Right atrium auricular region (tissue), 2 donors: ENCODE data around the gene ERICH6. TPM values are rescaled to one million over a fixed set of nuclear protein-coding genes. Genes with fewer than 3 reads are reported as not detected.

Source experiments
- DNase-seq: peaks from one replicate; pipeline ENCODE4 v3.0.0-alpha.2; 2019; ENCODE audit warnings: low spot score
- H3K27ac ChIP-seq, 2 donors: fragments of 200-600 bp; sonication (generic); 1 replicate in 1 of 2; 2 replicates in 1 of 2; pipeline ENCODE4 v1.5.1; 2016 to 2019
- H3K27me3 ChIP-seq, 2 donors: fragments of 200-600 bp; sonication (generic); one replicate each; pipeline versions ENCODE4 v1.5.1 to v1.6.0; 2017 to 2019
- H3K36me3 ChIP-seq: fragments of 200-600 bp; sonication (generic); one replicate; pipeline ENCODE4 v1.5.1; 2016
- H3K4me1 ChIP-seq, 2 donors: fragments of 200-600 bp; sonication (generic); one replicate each; pipeline versions ENCODE4 v1.5.1 to v1.6.0; 2017 to 2019
- H3K4me3 ChIP-seq, 2 donors: fragments of 200-600 bp; sonication (generic); 1 replicate in 1 of 2; 2 replicates in 1 of 2; pipeline ENCODE4 v1.5.1; 2017 to 2019; ENCODE audit warnings: mild to moderate bottlenecking in 1 of 2, moderate library complexity in 1 of 2
- H3K9me3 ChIP-seq, 2 donors: fragments of 200-600 bp; sonication (generic); one replicate each; pipeline ENCODE4 v1.5.1; 2019
- total RNA-seq, 2 donors: library from RNA; depleted of rRNA; stranded (reverse); fragments of >200 nt; gene quantifications; one replicate each; pipeline ENCODE4 v1.1.0, GENCODE V29; 2016
- TF ChIP-seq, protein P1 (sequence below), 2 donors: fragments of 200-600 bp; sonication (generic); IDR thresholded peaks; one replicate each; pipeline ENCODE4 v1.5.1; 2019; ENCODE audit warnings: antibody characterized with exemption in 2 of 2

The ERICH6 gene
- total RNA-seq, 2 donors from 2014 or later = not detected

DNA sequence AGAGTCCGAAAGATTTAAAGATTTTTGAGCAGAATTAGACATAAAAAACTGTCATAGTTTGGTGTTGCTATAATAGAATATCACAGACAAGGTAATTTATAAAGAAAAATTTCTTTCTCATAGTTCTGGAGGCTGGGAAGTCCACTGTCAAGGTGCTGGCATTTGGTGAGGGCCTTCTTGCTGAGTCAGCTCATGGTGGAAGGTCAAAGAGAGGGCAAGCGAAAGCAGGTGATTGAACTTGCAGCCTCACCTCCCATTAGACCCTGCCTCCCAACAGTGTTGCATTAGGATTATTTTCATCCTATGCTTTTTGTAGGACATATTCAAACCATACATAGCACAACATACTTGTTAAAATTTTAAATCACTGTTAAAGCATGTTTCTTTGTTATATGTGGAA, 90.7 kb downstream of the ERICH6 start:
- no peaks in the 10 kb centered on the region for H3K9me3 ChIP-seq
- peaks cover 0 to 14% of the 10 kb centered on the region in 2 donors for H3K4me1 ChIP-seq
- no peak overlapping the region for H3K27ac ChIP-seq
- H3K4me3 ChIP-seq = no peak overlapping the region
- no peak for DNase-seq
- H3K36me3 ChIP-seq = peaks cover 5% of the 10 kb centered on the region
- H3K27me3 ChIP-seq = no peaks in the 10 kb centered on the region
- TF ChIP-seq, protein P1, sequence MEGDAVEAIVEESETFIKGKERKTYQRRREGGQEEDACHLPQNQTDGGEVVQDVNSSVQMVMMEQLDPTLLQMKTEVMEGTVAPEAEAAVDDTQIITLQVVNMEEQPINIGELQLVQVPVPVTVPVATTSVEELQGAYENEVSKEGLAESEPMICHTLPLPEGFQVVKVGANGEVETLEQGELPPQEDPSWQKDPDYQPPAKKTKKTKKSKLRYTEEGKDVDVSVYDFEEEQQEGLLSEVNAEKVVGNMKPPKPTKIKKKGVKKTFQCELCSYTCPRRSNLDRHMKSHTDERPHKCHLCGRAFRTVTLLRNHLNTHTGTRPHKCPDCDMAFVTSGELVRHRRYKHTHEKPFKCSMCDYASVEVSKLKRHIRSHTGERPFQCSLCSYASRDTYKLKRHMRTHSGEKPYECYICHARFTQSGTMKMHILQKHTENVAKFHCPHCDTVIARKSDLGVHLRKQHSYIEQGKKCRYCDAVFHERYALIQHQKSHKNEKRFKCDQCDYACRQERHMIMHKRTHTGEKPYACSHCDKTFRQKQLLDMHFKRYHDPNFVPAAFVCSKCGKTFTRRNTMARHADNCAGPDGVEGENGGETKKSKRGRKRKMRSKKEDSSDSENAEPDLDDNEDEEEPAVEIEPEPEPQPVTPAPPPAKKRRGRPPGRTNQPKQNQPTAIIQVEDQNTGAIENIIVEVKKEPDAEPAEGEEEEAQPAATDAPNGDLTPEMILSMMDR (IDR thresholded peaks at IDR 0.05) = no peak

GRCh38 chr3:150612494-150612893, 91.2 kb downstream of the ERICH6 start:
- DNase-seq = no peak
- no peaks in the 10 kb centered on the region for H3K27me3 ChIP-seq
- no peak overlapping the region for H3K4me3 ChIP-seq
- H3K9me3 ChIP-seq = no peaks in the 10 kb centered on the region
- H3K4me1 ChIP-seq = peaks cover 0 to 18% of the 10 kb centered on the region in 2 donors
- TF ChIP-seq, protein P1 (IDR thresholded peaks at IDR 0.05) = no peak
- no peak overlapping the region for H3K27ac ChIP-seq
- peaks cover 5% of the 10 kb centered on the region for H3K36me3 ChIP-seq

DNA sequence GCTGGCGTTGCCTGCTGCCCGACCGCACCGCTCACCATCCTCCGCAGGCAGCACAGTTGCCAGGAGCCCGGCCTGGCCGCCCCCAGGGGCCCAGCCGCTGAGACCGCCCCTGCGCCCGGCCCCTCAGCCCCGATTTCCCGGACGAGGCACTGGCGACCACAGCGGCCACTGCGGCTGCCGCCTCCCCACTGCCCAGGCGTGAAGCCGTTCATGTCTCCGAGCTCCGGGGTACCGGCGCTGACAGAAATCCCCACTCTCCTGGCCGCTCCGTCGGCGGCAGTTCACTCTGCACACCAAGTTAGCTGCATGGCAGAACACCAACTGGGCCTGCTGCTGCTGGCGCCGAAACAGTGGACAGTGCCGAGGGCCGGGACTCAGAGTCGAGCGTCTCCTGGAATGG, 92.1 kb downstream of the ERICH6 start:
- no peak overlapping the region for H3K27ac ChIP-seq
- no peaks in the 10 kb centered on the region for H3K27me3 ChIP-seq
- no peaks in the 10 kb centered on the region for H3K9me3 ChIP-seq
- H3K4me3 ChIP-seq = no peak overlapping the region
- H3K4me1 ChIP-seq = peaks cover 0 to 26% of the 10 kb centered on the region in 2 donors
- no peak for DNase-seq
- peaks cover 5% of the 10 kb centered on the region for H3K36me3 ChIP-seq
- TF ChIP-seq, protein P1 (IDR thresholded peaks at IDR 0.05) = no peak

- Histone ChIP-seq H3K4me3 (no peak overlapping the region), H3K4me1 (peaks cover 0 to 35% of the 10 kb centered on the region in 2 donors), H3K27me3 (no peaks in the 10 kb centered on the region), H3K36me3 (peaks cover 5% of the 10 kb centered on the region), H3K27ac (no peak overlapping the region), H3K9me3 (no peaks in the 10 kb centered on the region)
- TF ChIP-seq, protein P1 (IDR thresholded peaks at IDR 0.05) = no peak
- no peak for DNase-seq
Measured at GRCh38 chr3:150610785-150611184, 92.9 kb downstream of the ERICH6 start.

DNA sequence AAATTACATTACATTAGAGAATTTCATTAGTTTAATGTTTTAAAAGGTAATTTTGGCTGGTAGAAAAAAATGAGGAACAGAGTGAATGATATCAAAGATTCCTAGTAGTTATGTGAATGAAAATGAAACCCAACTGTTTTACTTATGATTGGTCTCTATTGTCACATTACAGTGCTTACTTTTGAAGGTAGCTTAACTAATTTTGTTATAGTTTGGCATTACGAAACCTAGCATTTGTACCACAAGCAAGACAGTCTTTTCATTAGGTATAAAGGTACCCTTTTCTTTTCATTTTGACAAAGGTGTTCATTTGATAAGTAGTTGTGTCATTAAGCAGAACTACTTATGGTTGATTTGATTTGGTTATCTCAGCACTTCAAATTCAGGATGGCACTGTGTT, 93.7 kb downstream of the ERICH6 start:
- peaks cover 5% of the 10 kb centered on the region for H3K36me3 ChIP-seq

More for the DNA sequence above, 93.7 kb downstream of the ERICH6 start:
- Histone ChIP-seq H3K4me3 (no peak overlapping the region), H3K27ac (no peak overlapping the region), H3K9me3 (no peaks in the 10 kb centered on the region), H3K27me3 (no peaks in the 10 kb centered on the region), H3K4me1 (peaks cover 0 to 43% of the 10 kb centered on the region in 2 donors)
- TF ChIP-seq, protein P1 (IDR thresholded peaks at IDR 0.05) = no peak
- no peak for DNase-seq

Other genes with a start within 250 kb of the ERICH6 start
- 100 to 1,000 TPM in 1 of 2 donors, 10 to 100 TPM in 1; 96.8 to 102 TPM for gene SERP1, start 157.4 kb downstream of the ERICH6 start, total RNA-seq
- gene EIF2A, start 157.1 kb downstream of the ERICH6 start, total RNA-seq = 100 to 1,000 TPM in 1 of 2 donors, 10 to 100 TPM in 1; 86.7 to 112 TPM
- gene SELENOT, start 100.6 kb downstream of the ERICH6 start, total RNA-seq = 100 to 1,000 TPM in 1 of 2 donors, 10 to 100 TPM in 1; 73.6 to 137 TPM
- 10 to 100 TPM; 14.8 to 30.0 TPM for gene SIAH2, start 59.2 kb upstream of the ERICH6 start, total RNA-seq
- not detected for gene MINDY4B, start 201.5 kb upstream of the ERICH6 start, total RNA-seq